HEK293 (cell line): Measurements from ENCODE around the gene SLC26A1.
A peak's percentile ranks its signal among the peaks of the same experiment; 100 is the strongest.

Experiments used
- CTCF ChIA-PET: fragments of 350-600 bp; formaldehyde crosslinking; extraction: SDS; loops from one replicate; lab custom pipeline; 2021; ENCODE audit warnings: antibody characterized with exemption; lab: Yijun Ruan, JAX
- POLR2A ChIA-PET: fragments of 300-600 bp; formaldehyde crosslinking; extraction: SDS; loops from one replicate; lab custom pipeline; 2020; ENCODE audit warnings: antibody characterized with exemption, inconsistent platforms; lab: Yijun Ruan, JAX
- H3K27ac ChIP-seq: fragments of 200-500 bp; sonication (Bioruptor generic); 2 replicates; pipeline ENCODE4 v1.5.1; 2014; ENCODE audit warnings: low read depth, low read length, control low read depth, inconsistent platforms; ENCODE audit errors: extremely low read depth
- H3K36me3 ChIP-seq, 2 experiments: fragments of 200-500 bp in 1 of 2; sonication (Bioruptor generic) in 1 of 2; 1 replicate in 1 of 2; 2 replicates in 1 of 2; pipeline ENCODE4 v1.5.1; 2014 to 2017; ENCODE audit warnings: inconsistent platforms in 2 of 2, low read length in 2 of 2; ENCODE audit not compliant: control insufficient read depth in 2 of 2, insufficient read depth in 1 of 2
- H3K4me1 ChIP-seq: fragments of 200-500 bp; sonication (Bioruptor generic); 2 replicates; pipeline ENCODE4 v1.5.1; 2014; ENCODE audit warnings: mild to moderate bottlenecking, low read length, inconsistent platforms; ENCODE audit not compliant: control insufficient read depth, insufficient read depth
- H3K4me3 ChIP-seq: 2 replicates; pipeline ENCODE4 v1.5.1; 2011; ENCODE audit warnings: low read depth, mild to moderate bottlenecking, control low read depth, low read length, moderate library complexity
- H3K9me3 ChIP-seq: fragments of 200-500 bp; sonication (Bioruptor generic); 2 replicates; pipeline ENCODE4 v1.5.1; 2014; ENCODE audit warnings: low read depth, low read length, inconsistent platforms; ENCODE audit not compliant: control insufficient read depth, insufficient read depth
- GLIS1 ChIP-seq: fragments of 450-650 bp; formaldehyde crosslinking; IDR thresholded peaks from 2 replicates; pipeline ENCODE4 v1.5.1; 2016; ENCODE audit warnings: missing biosample characterization, missing genetic modification characterization
- GLIS2 ChIP-seq: fragments of 450-650 bp; formaldehyde crosslinking; IDR thresholded peaks from 2 replicates; pipeline ENCODE4 v1.5.1; 2016; ENCODE audit warnings: missing biosample characterization, missing genetic modification characterization
- HIC1 ChIP-seq: fragments of 450-650 bp; formaldehyde crosslinking; IDR thresholded peaks from 2 replicates; pipeline ENCODE4 v1.5.1; 2016; ENCODE audit warnings: missing biosample characterization, missing genetic modification characterization
- KLF17 ChIP-seq: fragments of 450-650 bp; formaldehyde crosslinking; IDR thresholded peaks from 2 replicates; pipeline ENCODE4 v1.5.1; 2016; ENCODE audit warnings: missing biosample characterization, missing genetic modification characterization
- PATZ1 ChIP-seq: fragments of 450-650 bp; formaldehyde crosslinking; IDR thresholded peaks from 2 replicates; pipeline ENCODE4 v1.5.1; 2016; ENCODE audit warnings: missing biosample characterization, missing genetic modification characterization
- SALL2 ChIP-seq: fragments of 450-650 bp; formaldehyde crosslinking; IDR thresholded peaks from 2 replicates; pipeline ENCODE4 v1.5.0; 2017; ENCODE audit warnings: missing biosample characterization, mild to moderate bottlenecking, missing genetic modification characterization, borderline replicate concordance
- TCF7L2 ChIP-seq: IDR thresholded peaks from 2 replicates; pipeline ENCODE4 v1.6.1; 2011; ENCODE audit warnings: low read depth, mild to moderate bottlenecking, inconsistent platforms, low read length, moderate library complexity, borderline replicate concordance
- ZFHX2 ChIP-seq: fragments of 450-650 bp; formaldehyde crosslinking; conservative IDR thresholded peaks from 2 replicates; pipeline ENCODE4 v1.5.1; 2016; ENCODE audit warnings: missing biosample characterization, missing genetic modification characterization
- ZNF202 ChIP-seq: fragments of 450-650 bp; formaldehyde crosslinking; IDR thresholded peaks from 2 replicates; pipeline ENCODE4 v1.5.1; 2016; ENCODE audit warnings: missing biosample characterization, missing genetic modification characterization, borderline replicate concordance
- ZNF211 ChIP-seq: fragments of 450-650 bp; formaldehyde crosslinking; IDR thresholded peaks from 2 replicates; pipeline ENCODE4 v1.5.1; 2016; ENCODE audit warnings: low read depth, missing biosample characterization, missing genetic modification characterization
- ZNF248 ChIP-seq: fragments of 450-650 bp; formaldehyde crosslinking; IDR thresholded peaks from 2 replicates; pipeline ENCODE4 v1.5.1; 2017; ENCODE audit warnings: missing biosample characterization, missing genetic modification characterization
- ZNF391 ChIP-seq: fragments of 450-650 bp; formaldehyde crosslinking; IDR thresholded peaks from 2 replicates; pipeline ENCODE4 v1.5.1; 2016; ENCODE audit warnings: low read depth, missing biosample characterization, missing genetic modification characterization, borderline replicate concordance
- ZNF426 ChIP-seq: fragments of 450-650 bp; formaldehyde crosslinking; IDR thresholded peaks from 2 replicates; pipeline ENCODE4 v1.5.1; 2017; ENCODE audit warnings: missing biosample characterization, missing genetic modification characterization, mild to moderate bottlenecking, inconsistent platforms, moderate library complexity
- ZNF433 ChIP-seq: fragments of 450-650 bp; formaldehyde crosslinking; IDR thresholded peaks from 2 replicates; pipeline ENCODE4 v1.5.1; 2016; ENCODE audit warnings: missing biosample characterization, missing genetic modification characterization, low read depth
- ZNF501 ChIP-seq: fragments of 450-650 bp; formaldehyde crosslinking; IDR thresholded peaks from 2 replicates; pipeline ENCODE4 v1.5.1; 2016; ENCODE audit warnings: missing biosample characterization, missing genetic modification characterization
- ZNF518A ChIP-seq: fragments of 450-650 bp; formaldehyde crosslinking; conservative IDR thresholded peaks from 2 replicates; pipeline ENCODE4 v1.5.1; 2016; ENCODE audit warnings: low read depth, missing biosample characterization, missing genetic modification characterization
- ZNF561 ChIP-seq: fragments of 450-650 bp; IDR thresholded peaks from 2 replicates; pipeline ENCODE4 v1.5.1; 2018; ENCODE audit warnings: missing biosample characterization, missing genetic modification characterization, borderline replicate concordance
- ZNF701 ChIP-seq: fragments of 450-650 bp; formaldehyde crosslinking; IDR thresholded peaks from 2 replicates; pipeline ENCODE4 v1.5.1; 2016; ENCODE audit warnings: missing biosample characterization, missing genetic modification characterization
- ZNF777 ChIP-seq: fragments of 450-650 bp; formaldehyde crosslinking; IDR thresholded peaks from 2 replicates; pipeline ENCODE4 v1.5.1; 2017; ENCODE audit warnings: missing biosample characterization, missing genetic modification characterization, borderline replicate concordance
- ZNF791 ChIP-seq: fragments of 450-650 bp; formaldehyde crosslinking; IDR thresholded peaks from 2 replicates; pipeline ENCODE4 v1.5.1; 2016; ENCODE audit warnings: missing biosample characterization, missing genetic modification characterization
- ZNF830 ChIP-seq: fragments of 450-650 bp; IDR thresholded peaks from 2 replicates; pipeline ENCODE4 v1.5.0; 2018; ENCODE audit warnings: missing biosample characterization, missing genetic modification characterization, low read depth, mild to moderate bottlenecking, moderate library complexity
- ZSCAN30 ChIP-seq: fragments of 450-650 bp; IDR thresholded peaks from 2 replicates; pipeline ENCODE4 v1.5.1; 2018; ENCODE audit warnings: missing biosample characterization, mild to moderate bottlenecking, missing genetic modification characterization, moderate library complexity

Gene SLC26A1

GRCh38 chr4:1018147-1019020 lies 25.2 kb upstream of the SLC26A1 start (continued):
- TF ChIP-seq ZNF561 (tag by site-specific recombination) (no peak), PATZ1 (tag by site-specific recombination) (0 out of 2 replicates have a peak, but pooled peaks have one; percentile 24)

- no peaks in the 10 kb centered on the region for H3K9me3 ChIP-seq
- no peak overlapping the region for H3K4me3 ChIP-seq
- H3K4me1 ChIP-seq, result no peaks in the 10 kb centered on the region
- POLR2A ChIA-PET, result no interaction called here
- H3K36me3 ChIP-seq, result peaks cover 0 to 13% of the 10 kb centered on the region in 2 experiments; a peak in 1 of 3 replicates
- TF ChIP-seq TCF7L2, result no peak
- TF ChIP-seq GLIS1, result peak; percentile 40; the same call in 1 of the 2 replicates
- no peak for TF ChIP-seq ZNF248
- no peak for TF ChIP-seq SALL2
- TF ChIP-seq ZNF791 (tag by site-specific recombination), result no peak
- no peak for TF ChIP-seq ZNF501
- CTCF ChIA-PET, result interaction anchor here (0.7 kb wide), 1 partner anchor 333 kb away, joined by 3 read pairs; no protein-coding TSS in a partner anchor
- no peak overlapping the region for H3K27ac ChIP-seq
Observed at GRCh38 chr4:1017706-1018105, 24.5 kb upstream of the SLC26A1 start.

GRCh38 chr4:1017211-1017610 lies 24.0 kb upstream of the SLC26A1 start:
- Histone ChIP-seq H3K9me3 (no peaks in the 10 kb centered on the region), H3K4me1 (no peaks in the 10 kb centered on the region), H3K4me3 (no peak overlapping the region), H3K36me3 (peaks cover 0 to 14% of the 10 kb centered on the region in 2 experiments; a peak in 1 of 3 replicates), H3K27ac (no peak overlapping the region)
- ChIA-PET CTCF (no interaction called here), POLR2A (no interaction called here)
- TF ChIP-seq ZSCAN30 (tag by site-specific recombination) (no peak), ZNF391 (tag by site-specific recombination) (no peak), ZNF202 (tag by site-specific recombination) (no peak), ZNF426 (no peak), ZNF433 (tag by site-specific recombination) (no peak), GLIS2 (no peak), ZNF518A (tag by site-specific recombination) (no peak), KLF17 (no peak), ZNF777 (tag by site-specific recombination) (no peak), ZNF830 (tag by site-specific recombination) (no peak), ZNF211 (tag by site-specific recombination) (no peak), GLIS1 (no peak), HIC1 (tag by site-specific recombination) (no peak), TCF7L2 (no peak), ZFHX2 (no peak), ZNF701 (tag by site-specific recombination) (no peak)
